ENCODE results near the gene ATAD5.
"Not testable (repeated sequence)": the region's sequence is repeated elsewhere in the genome, so short reads cannot be mapped to it uniquely, and the experiment has no call there.

ATAD5 gene

GRCh38 chr17:30814860-30815259 lies 16.9 kb upstream of the ATAD5 start:
- not testable (repeated sequence) for H3K9me3 Mint-ChIP-seq; H3K27me3 Mint-ChIP-seq (ENCODE audit: low read depth); H3K4me3 Mint-ChIP-seq; H3K27ac Mint-ChIP-seq
- H3K4me1 Mint-ChIP-seq (ENCODE audit: low read depth): peaks cover 39% of the 10 kb centered on the region
- H3K36me3 Mint-ChIP-seq (ENCODE audit: low read depth): peaks cover 26% of the 10 kb centered on the region

GRCh38 chr17:30816165-30816564 lies 15.6 kb upstream of the ATAD5 start:
- Mint-ChIP-seq H3K27ac (no peak overlapping the region), H3K27me3 (ENCODE audit: low read depth) (no peaks in the 10 kb centered on the region), H3K9me3 (no peaks in the 10 kb centered on the region), H3K36me3 (ENCODE audit: low read depth) (peaks cover 32% of the 10 kb centered on the region), H3K4me3 (no peak overlapping the region), H3K4me1 (ENCODE audit: low read depth) (peaks cover 44% of the 10 kb centered on the region)

GRCh38 chr17:30819971-30820705 lies 11.6 kb upstream of the ATAD5 start:
- Mint-ChIP-seq H3K36me3 (ENCODE audit: low read depth) (peaks cover 35% of the 10 kb centered on the region), H3K4me3 (peak overlapping the region; percentile 98), H3K9me3 (no peaks in the 10 kb centered on the region), H3K4me1 (ENCODE audit: low read depth) (peaks cover 51% of the 10 kb centered on the region), H3K27me3 (ENCODE audit: low read depth) (no peaks in the 10 kb centered on the region), H3K27ac (peak overlapping the region; percentile 96)

GRCh38 chr17:30821871-30822723 lies 9.7 kb upstream of the ATAD5 start:
- Mint-ChIP-seq H3K27ac (peak overlapping the region; percentile 96), H3K27me3 (ENCODE audit: low read depth) (no peaks in the 10 kb centered on the region), H3K4me1 (ENCODE audit: low read depth) (peaks cover 48% of the 10 kb centered on the region), H3K9me3 (no peaks in the 10 kb centered on the region), H3K4me3 (peak overlapping the region; percentile 98), H3K36me3 (ENCODE audit: low read depth) (peaks cover 28% of the 10 kb centered on the region)

- Mint-ChIP-seq H3K4me1 (ENCODE audit: low read depth) (peaks cover 48% of the 10 kb centered on the region), H3K36me3 (ENCODE audit: low read depth) (peaks cover 28% of the 10 kb centered on the region), H3K4me3 (peak overlapping the region; percentile 98), H3K27ac (peak overlapping the region; percentile 96)
- not testable (repeated sequence) for H3K9me3 Mint-ChIP-seq; H3K27me3 Mint-ChIP-seq (ENCODE audit: low read depth)
Observed at GRCh38 chr17:30822919-30823318, 8.8 kb upstream of the ATAD5 start.

GRCh38 chr17:30823421-30823820 lies 8.3 kb upstream of the ATAD5 start:
- Mint-ChIP-seq H3K27me3 (ENCODE audit: low read depth) (no peaks in the 10 kb centered on the region), H3K9me3 (no peaks in the 10 kb centered on the region), H3K36me3 (ENCODE audit: low read depth) (peaks cover 25% of the 10 kb centered on the region), H3K4me3 (peak overlapping the region; percentile 98), H3K4me1 (ENCODE audit: low read depth) (peaks cover 48% of the 10 kb centered on the region), H3K27ac (peak overlapping the region; percentile 93)

GRCh38 chr17:30824002-30824355 lies 7.8 kb upstream of the ATAD5 start:
- Mint-ChIP-seq H3K4me1 (ENCODE audit: low read depth) (peaks cover 42% of the 10 kb centered on the region), H3K9me3 (no peaks in the 10 kb centered on the region), H3K27me3 (ENCODE audit: low read depth) (no peaks in the 10 kb centered on the region), H3K4me3 (peak overlapping the region; percentile 98), H3K36me3 (ENCODE audit: low read depth) (peaks cover 19% of the 10 kb centered on the region), H3K27ac (peak overlapping the region; percentile 93)

GRCh38 chr17:30824356-30825145 lies 7.2 kb upstream of the ATAD5 start, which contains the start of gene CRLF3:
CRLF3 (minus strand) TSS chr17:30824692; CDS start chr17:30824651, 41 bp downstream.
- no peaks in the 10 kb centered on the region for H3K9me3 Mint-ChIP-seq
- H3K4me3 Mint-ChIP-seq: peak within 1 kb of the TSS; percentile 98
- H3K4me1 Mint-ChIP-seq (ENCODE audit: low read depth): peaks cover 37% of the 10 kb centered on the region
- peak within 1 kb of the TSS; percentile 93 for H3K27ac Mint-ChIP-seq
- H3K27me3 Mint-ChIP-seq (ENCODE audit: low read depth): no peaks in the 10 kb centered on the region
- H3K36me3 Mint-ChIP-seq (ENCODE audit: low read depth): peaks cover 18% of the 10 kb centered on the region

- Mint-ChIP-seq H3K9me3 (no peaks in the 10 kb centered on the region), H3K4me1 (ENCODE audit: low read depth) (peaks cover 24% of the 10 kb centered on the region), H3K36me3 (ENCODE audit: low read depth) (peaks cover 9% of the 10 kb centered on the region), H3K27ac (no peak overlapping the region), H3K27me3 (ENCODE audit: low read depth) (no peaks in the 10 kb centered on the region), H3K4me3 (no peak overlapping the region)
Observed at GRCh38 chr17:30827082-30827481, 4.7 kb upstream of the ATAD5 start.

- no peak overlapping the region for H3K27ac Mint-ChIP-seq
- peaks cover 22% of the 10 kb centered on the region for H3K4me1 Mint-ChIP-seq (ENCODE audit: low read depth)
- no peak overlapping the region for H3K4me3 Mint-ChIP-seq
- H3K36me3 Mint-ChIP-seq (ENCODE audit: low read depth): peaks cover 1% of the 10 kb centered on the region
- H3K27me3 Mint-ChIP-seq (ENCODE audit: low read depth): no peaks in the 10 kb centered on the region
- H3K9me3 Mint-ChIP-seq: no peaks in the 10 kb centered on the region
Observed at GRCh38 chr17:30829022-30829421, 2.7 kb upstream of the ATAD5 start.

GRCh38 chr17:30831257-30831656 lies 509 bp upstream of the ATAD5 start:
- Mint-ChIP-seq H3K4me1 (ENCODE audit: low read depth) (peaks cover 30% of the 10 kb centered on the region), H3K9me3 (no peaks in the 10 kb centered on the region), H3K27me3 (ENCODE audit: low read depth) (no peaks in the 10 kb centered on the region), H3K27ac (peak overlapping the region; percentile 91), H3K36me3 (ENCODE audit: low read depth) (peaks cover 11% of the 10 kb centered on the region), H3K4me3 (peak overlapping the region; percentile 96)

GRCh38 chr17:30832438-30833124 lies 815 bp downstream of the ATAD5 start:
- H3K4me1 Mint-ChIP-seq (ENCODE audit: low read depth): peaks cover 31% of the 10 kb centered on the region
- no peaks in the 10 kb centered on the region for H3K27me3 Mint-ChIP-seq (ENCODE audit: low read depth)
- H3K27ac Mint-ChIP-seq: peak overlapping the region; percentile 91
- H3K36me3 Mint-ChIP-seq (ENCODE audit: low read depth): peaks cover 14% of the 10 kb centered on the region
- H3K9me3 Mint-ChIP-seq: no peaks in the 10 kb centered on the region
- H3K4me3 Mint-ChIP-seq: peak overlapping the region; percentile 96

- no peaks in the 10 kb centered on the region for H3K27me3 Mint-ChIP-seq (ENCODE audit: low read depth)
- H3K4me3 Mint-ChIP-seq: no peak overlapping the region
- H3K36me3 Mint-ChIP-seq (ENCODE audit: low read depth): peaks cover 30% of the 10 kb centered on the region
- H3K4me1 Mint-ChIP-seq (ENCODE audit: low read depth): peaks cover 13% of the 10 kb centered on the region
- no peak overlapping the region for H3K27ac Mint-ChIP-seq
- H3K9me3 Mint-ChIP-seq: no peaks in the 10 kb centered on the region
Observed at GRCh38 chr17:30838202-30838807, 6.5 kb downstream of the ATAD5 start.

Measured in T-helper 1 cell treated with Interleukin-12 subunit alpha and Interleukin-12 subunit beta and Interleukin-4 antibody, amounts not matched to agents 30 μg/mL and 1 μg/mL, for 36 hours (primary cell).